ENCODE results near the gene FAM53B. TPM values are rescaled to one million over a fixed set of nuclear protein-coding genes. Genes with fewer than 3 reads are reported as not detected.
A peak's percentile ranks its signal among the peaks of the same experiment; 100 is the strongest.

FAM53B gene
- total RNA-seq, 4 donors from 2014 or later, result 60.8 to 84.8 (median 78.8) TPM

DNA sequence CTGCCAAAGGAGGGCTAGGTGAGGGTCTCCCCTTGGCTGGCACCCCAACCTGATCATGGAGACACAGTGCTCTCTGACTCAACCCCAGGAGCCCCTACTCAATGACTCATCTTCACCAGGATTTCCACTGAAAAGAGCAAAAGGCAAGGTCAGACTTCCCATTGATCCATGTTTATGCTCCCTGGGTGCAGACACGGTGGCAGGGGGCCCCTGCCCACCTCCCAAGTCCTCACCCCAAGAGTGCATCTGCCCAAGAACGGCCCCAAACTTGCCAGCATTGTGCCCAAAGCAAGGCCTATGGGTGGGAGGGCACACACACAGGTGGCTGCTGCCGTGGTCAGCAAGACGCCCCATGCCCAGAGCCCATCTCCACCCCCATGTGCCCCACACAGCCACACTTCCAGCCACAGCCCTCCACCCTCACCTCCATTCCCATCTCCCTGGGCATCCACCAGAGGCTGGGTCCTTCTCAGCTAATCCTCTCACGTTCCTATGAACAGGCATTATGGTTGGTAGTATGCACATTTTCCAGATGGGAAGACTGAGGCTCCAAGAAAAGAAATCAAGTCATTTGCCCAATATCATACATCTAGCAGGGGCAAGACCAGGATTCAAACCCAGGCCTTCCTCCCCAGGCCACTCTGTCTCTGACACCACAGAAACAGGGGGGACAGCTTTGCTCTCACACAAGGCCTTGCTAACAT lies 31.3 kb downstream of the FAM53B start:
- 80 to 90% methylated on average over 5 of the region's 5 CpGs for WGBS, 2 donors

GRCh38 chr10:124711145-124711544 lies 33.0 kb downstream of the FAM53B start:
- no peaks in the 10 kb centered on the region for H3K9me3 ChIP-seq
- WGBS, 2 donors, result 73 to 79% methylated on average over 7 of the region's 7 CpGs
- no peaks in the 10 kb centered on the region for H3K27me3 ChIP-seq
- DNase-seq (ENCODE audit: low spot score in 2 of 2), result no peak
- TF ChIP-seq POLR2A (IDR thresholded peaks at IDR 0.05) (no peak), CTCF (IDR thresholded peaks at IDR 0.05) (no peak), EP300 (IDR thresholded peaks at IDR 0.05) (no peak)
- no peak overlapping the region for H3K4me3 ChIP-seq
- peaks cover 0 to 2% (median 0%) of the 10 kb centered on the region in 3 donors for H3K36me3 ChIP-seq
- peak overlapping the region; percentile 82 to 98 (median 88) for H3K27ac ChIP-seq
- peaks cover 9 to 92% (median 74%) of the 10 kb centered on the region in 4 donors for H3K4me1 ChIP-seq

More for the DNA sequence above, 31.3 kb downstream of the FAM53B start:
- Histone ChIP-seq H3K36me3 (no peaks in the 10 kb centered on the region), H3K27me3 (no peaks in the 10 kb centered on the region), H3K4me3 (no peak overlapping the region), H3K4me1 (peaks cover 9 to 92% (median 72%) of the 10 kb centered on the region in 4 donors), H3K9me3 (no peaks in the 10 kb centered on the region), H3K27ac (peak overlapping the region in 3 of 4 donors; percentile 41 to 97 (median 91))
- TF ChIP-seq EP300 (IDR thresholded peaks at IDR 0.05) (no peak), CTCF (IDR thresholded peaks at IDR 0.05) (no peak), POLR2A (IDR thresholded peaks at IDR 0.05) (no peak)
- DNase-seq (ENCODE audit: low spot score in 2 of 2), result no peak

DNA sequence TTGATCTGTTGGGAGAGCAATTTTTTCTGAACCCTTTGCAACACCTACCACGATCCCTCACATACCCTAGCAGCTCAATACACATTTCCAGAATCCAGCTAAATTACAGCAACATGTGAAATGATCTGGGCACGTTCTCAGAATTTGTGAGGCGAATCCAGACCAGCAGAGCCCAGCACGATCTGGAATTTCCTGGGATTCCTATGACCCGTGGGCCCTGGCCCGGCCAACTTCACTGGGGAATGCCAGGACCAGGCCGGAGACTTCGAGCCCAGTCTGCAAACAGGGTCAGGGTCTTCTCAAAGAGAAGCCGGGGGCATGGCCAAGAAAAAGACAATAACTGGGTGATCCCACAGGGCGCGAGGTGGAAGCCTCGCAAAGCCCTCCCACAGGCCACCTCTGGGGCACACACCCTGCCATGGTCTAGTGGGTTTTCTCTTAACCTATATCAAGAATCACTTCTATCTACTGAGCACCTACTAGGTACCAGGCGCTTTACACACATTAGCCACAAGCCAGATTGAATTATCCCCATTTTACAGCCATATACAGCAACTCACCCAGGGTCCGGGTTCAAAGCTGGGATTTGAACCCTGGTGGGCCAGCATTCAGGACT lies 33.8 kb downstream of the FAM53B start:
- Histone ChIP-seq H3K4me3 (no peak overlapping the region), H3K27me3 (no peaks in the 10 kb centered on the region), H3K27ac (peak overlapping the region; percentile 82 to 98 (median 88)), H3K9me3 (no peaks in the 10 kb centered on the region), H3K4me1 (peaks cover 9 to 92% (median 75%) of the 10 kb centered on the region in 4 donors), H3K36me3 (peaks cover 0 to 6% (median 0%) of the 10 kb centered on the region in 3 donors)
- no peak for TF ChIP-seq POLR2A (IDR thresholded peaks at IDR 0.05)
- no peak for TF ChIP-seq CTCF (IDR thresholded peaks at IDR 0.05)
- no peak for TF ChIP-seq EP300 (IDR thresholded peaks at IDR 0.05)
- WGBS, 2 donors, result 43 to 46% methylated on average over 13 to 14 of the region's 14 CpGs
- no peak for DNase-seq (ENCODE audit: low spot score in 2 of 2)

GRCh38 chr10:124709861-124710260 lies 34.3 kb downstream of the FAM53B start:
- peak in 1 of 2 donors; percentile 55 for DNase-seq (ENCODE audit: low spot score in 2 of 2)
- TF ChIP-seq EP300 (IDR thresholded peaks at IDR 0.05) (peak; percentile 39 to 87), POLR2A (IDR thresholded peaks at IDR 0.05) (no peak)
- H3K36me3 ChIP-seq, result peaks cover 0 to 6% (median 0%) of the 10 kb centered on the region in 3 donors
- no peak overlapping the region for H3K4me3 ChIP-seq
- WGBS, 2 donors, result 56% methylated on average over 10 of the region's 10 CpGs
- peaks cover 9 to 92% (median 76%) of the 10 kb centered on the region in 4 donors for H3K4me1 ChIP-seq
- no peaks in the 10 kb centered on the region for H3K9me3 ChIP-seq
- peak overlapping the region; percentile 82 to 98 (median 88) for H3K27ac ChIP-seq
- no peaks in the 10 kb centered on the region for H3K27me3 ChIP-seq

- H3K27ac ChIP-seq, result peak overlapping the region; percentile 82 to 98 (median 88)
- no peak overlapping the region for H3K4me3 ChIP-seq
- H3K4me1 ChIP-seq, result peaks cover 9 to 95% (median 82%) of the 10 kb centered on the region in 4 donors
- TF ChIP-seq CTCF (IDR thresholded peaks at IDR 0.05), result no peak
- no peak for TF ChIP-seq EP300 (IDR thresholded peaks at IDR 0.05)
- no peak for TF ChIP-seq POLR2A (IDR thresholded peaks at IDR 0.05)
- H3K36me3 ChIP-seq, result peaks cover 0 to 6% (median 0%) of the 10 kb centered on the region in 3 donors
- 43 to 48% methylated on average over 10 of the region's 11 CpGs for WGBS, 2 donors
- H3K9me3 ChIP-seq, result no peaks in the 10 kb centered on the region
- DNase-seq (ENCODE audit: low spot score in 2 of 2), result no peak
- no peaks in the 10 kb centered on the region for H3K27me3 ChIP-seq
These were observed 35.2 kb downstream of the FAM53B start for GRCh38 chr10:124708922-124709520.

All from tibial nerve (tissue), 4 donors.